ENCODE data around the gene FBRSL1. TPM values are rescaled to one million over a fixed set of nuclear protein-coding genes. Genes with fewer than 3 reads are reported as not detected.

The FBRSL1 gene
- total RNA-seq, 1 donor from 2014 or later: 211 TPM

GRCh38 chr12:132556216-132556615 is 66.3 kb downstream of the FBRSL1 start:
- Mint-ChIP-seq H3K4me3 (ENCODE audit: unreplicated experiment) (no peak overlapping the region), H3K9me3 (ENCODE audit: unreplicated experiment) (peaks cover 18% of the 10 kb centered on the region), H3K27ac (ENCODE audit: unreplicated experiment) (peak overlapping the region; percentile 62), H3K36me3 (ENCODE audit: unreplicated experiment) (no peaks in the 10 kb centered on the region), H3K27me3 (ENCODE audit: unreplicated experiment) (peaks cover 11% of the 10 kb centered on the region), H3K4me1 (ENCODE audit: low read depth, unreplicated experiment) (peaks cover 7% of the 10 kb centered on the region)
- no peak for TF ChIP-seq CTCF (IDR thresholded peaks at IDR 0.05; ENCODE audit: partially characterized antibody, unreplicated experiment)
- no peak for DNase-seq

- Mint-ChIP-seq H3K4me3 (ENCODE audit: unreplicated experiment) (peak overlapping the region; percentile 46), H3K4me1 (ENCODE audit: low read depth, unreplicated experiment) (peaks cover 7% of the 10 kb centered on the region), H3K27ac (ENCODE audit: unreplicated experiment) (peak overlapping the region; percentile 43), H3K27me3 (ENCODE audit: unreplicated experiment) (peaks cover 11% of the 10 kb centered on the region), H3K36me3 (ENCODE audit: unreplicated experiment) (no peaks in the 10 kb centered on the region), H3K9me3 (ENCODE audit: unreplicated experiment) (peaks cover 18% of the 10 kb centered on the region)
- no peak for TF ChIP-seq CTCF (IDR thresholded peaks at IDR 0.05; ENCODE audit: partially characterized antibody, unreplicated experiment)
- DNase-seq: no peak
Observed at GRCh38 chr12:132556801-132557200, 66.8 kb downstream of the FBRSL1 start.

- DNase-seq: no peak
- peaks cover 11% of the 10 kb centered on the region for H3K27me3 Mint-ChIP-seq (ENCODE audit: unreplicated experiment)
- peak overlapping the region; percentile 43 for H3K27ac Mint-ChIP-seq (ENCODE audit: unreplicated experiment)
- peaks cover 9% of the 10 kb centered on the region for H3K4me1 Mint-ChIP-seq (ENCODE audit: low read depth, unreplicated experiment)
- H3K9me3 Mint-ChIP-seq (ENCODE audit: unreplicated experiment): peaks cover 20% of the 10 kb centered on the region
- H3K4me3 Mint-ChIP-seq (ENCODE audit: unreplicated experiment): peak overlapping the region; percentile 46
- H3K36me3 Mint-ChIP-seq (ENCODE audit: unreplicated experiment): no peaks in the 10 kb centered on the region
- no peak for TF ChIP-seq CTCF (IDR thresholded peaks at IDR 0.05; ENCODE audit: partially characterized antibody, unreplicated experiment)
Observed at GRCh38 chr12:132557291-132558015, 67.5 kb downstream of the FBRSL1 start.

- peaks cover 11% of the 10 kb centered on the region for H3K4me1 Mint-ChIP-seq (ENCODE audit: low read depth, unreplicated experiment)
- H3K36me3 Mint-ChIP-seq (ENCODE audit: unreplicated experiment): no peaks in the 10 kb centered on the region
- no peak for DNase-seq
- H3K9me3 Mint-ChIP-seq (ENCODE audit: unreplicated experiment): peaks cover 23% of the 10 kb centered on the region
- TF ChIP-seq CTCF (IDR thresholded peaks at IDR 0.05; ENCODE audit: partially characterized antibody, unreplicated experiment): no peak
- H3K27me3 Mint-ChIP-seq (ENCODE audit: unreplicated experiment): peaks cover 11% of the 10 kb centered on the region
- H3K4me3 Mint-ChIP-seq (ENCODE audit: unreplicated experiment): no peak overlapping the region
- H3K27ac Mint-ChIP-seq (ENCODE audit: unreplicated experiment): peak overlapping the region; percentile 33
Observed at GRCh38 chr12:132558042-132558856, 68.3 kb downstream of the FBRSL1 start.

Data from glutamatergic neuron (in vitro differentiated cells).